Stimulated activated naive CD8-positive, alpha-beta T cell treated with anti-CD3 and anti-CD28 coated beads, Interleukin-15, Interleukin-2, amounts not matched to agents 100 ng/mL and 50 ng/mL, for 24 hours (primary cell): ENCODE measurements around the gene PERM1.

ENCODE experiments used
- H3K27ac Mint-ChIP-seq: one replicate; pipeline ENCODE4 v1.8.0; 2021; ENCODE audit warnings: mild to moderate bottlenecking, mixed read lengths
- H3K27me3 Mint-ChIP-seq: one replicate; pipeline ENCODE4 v1.8.0; 2021; ENCODE audit warnings: mixed read lengths
- H3K36me3 Mint-ChIP-seq: one replicate; pipeline ENCODE4 v1.8.0; 2021; ENCODE audit warnings: low read depth, mixed read lengths
- H3K4me1 Mint-ChIP-seq: one replicate; pipeline ENCODE4 v1.8.0; 2021; ENCODE audit warnings: low read depth, mixed read lengths
- H3K4me3 Mint-ChIP-seq: one replicate; pipeline ENCODE4 v1.8.0; 2021; ENCODE audit warnings: mild to moderate bottlenecking, mixed read lengths
- H3K9me3 Mint-ChIP-seq: one replicate; pipeline ENCODE4 v1.8.0; 2021; ENCODE audit warnings: mixed read lengths

The PERM1 gene

DNA sequence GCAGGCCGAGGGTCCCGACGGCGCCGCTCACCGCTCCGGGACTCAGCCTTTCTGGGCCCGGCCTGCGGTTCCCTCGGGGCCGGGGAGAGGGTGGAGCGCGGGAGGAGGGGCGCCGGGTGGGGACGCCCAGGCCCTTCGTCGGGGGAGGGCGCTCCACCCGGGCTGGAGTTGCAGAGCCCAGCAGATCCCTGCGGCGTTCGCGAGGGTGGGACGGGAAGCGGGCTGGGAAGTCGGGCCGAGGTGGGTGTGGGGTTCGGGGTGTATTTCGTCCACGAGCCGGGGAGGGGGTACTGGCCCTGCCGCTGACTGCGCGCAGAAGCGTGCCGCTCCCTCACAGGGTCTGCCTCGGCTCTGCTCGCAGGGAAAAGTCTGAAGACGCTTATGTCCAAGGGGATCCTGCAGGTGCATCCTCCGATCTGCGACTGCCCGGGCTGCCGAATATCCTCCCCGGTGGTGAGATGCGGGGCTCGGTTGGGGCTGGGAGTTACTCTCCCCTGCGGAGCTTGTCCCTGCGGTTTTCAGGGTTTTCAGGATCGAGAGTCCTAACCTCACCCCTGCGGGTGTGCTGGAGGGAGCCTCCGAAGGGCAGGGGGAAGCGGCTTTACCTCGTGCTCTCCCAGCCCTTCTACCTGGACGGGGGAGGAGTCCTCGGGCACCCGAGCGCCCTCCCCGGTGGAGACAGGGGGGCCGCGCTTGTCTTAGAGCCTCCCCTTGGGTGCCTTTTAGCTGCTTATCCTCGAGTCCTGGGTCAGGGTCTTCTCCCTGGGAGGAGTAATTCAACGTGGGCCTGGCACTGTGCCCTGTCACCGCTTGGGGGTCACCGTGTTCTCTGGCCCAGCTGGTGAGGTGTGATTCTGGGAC, 56.1 kb downstream of the PERM1 start:
- Mint-ChIP-seq H3K4me3 (peak overlapping the region; percentile 35), H3K27ac (no peak overlapping the region), H3K36me3 (no peaks in the 10 kb centered on the region), H3K27me3 (peaks cover 44% of the 10 kb centered on the region), H3K4me1 (peaks cover 11% of the 10 kb centered on the region), H3K9me3 (no peaks in the 10 kb centered on the region)
